ENCODE measurements around the gene DYRK4. TPM values are rescaled to one million over a fixed set of nuclear protein-coding genes. Genes with fewer than 3 reads are reported as not detected.
A peak's percentile ranks its signal among the peaks of the same experiment; 100 is the strongest.

Gene DYRK4
- total RNA-seq, 6 experiments from 2014 or later = 8.9 to 16.7 (median 10.6) TPM

DNA sequence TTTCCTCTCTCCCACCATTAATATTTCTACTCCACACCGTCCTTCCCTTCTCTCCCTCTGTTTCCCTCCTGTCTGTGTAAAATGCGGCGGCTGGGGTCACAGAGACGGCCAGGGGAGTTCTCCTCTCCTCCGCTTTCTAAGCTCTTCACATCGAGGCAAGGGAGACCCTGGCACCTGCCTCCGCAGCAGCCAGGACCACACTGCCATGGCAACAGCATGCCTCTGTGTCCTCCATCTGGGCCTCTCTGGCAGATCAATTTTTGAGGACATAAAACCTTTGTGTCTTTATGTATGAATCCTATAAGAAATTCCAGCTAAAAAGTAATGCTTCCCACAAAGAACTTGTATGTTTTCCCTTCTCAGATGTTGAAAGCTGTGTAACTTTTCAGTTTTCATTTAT lies 41.4 kb downstream of the DYRK4 start:
- Histone ChIP-seq H3K27ac (no peak overlapping the region), H3K4me3 (no peak overlapping the region), H3K27me3 (no peaks in the 10 kb centered on the region), H3K4me1 (peaks cover 0 to 9% (median 2%) of the 10 kb centered on the region in 4 donors), H3K9me3 (no peaks in the 10 kb centered on the region), H3K36me3 (no peaks in the 10 kb centered on the region)
- no peak for DNase-seq
- no peak for ATAC-seq
- intact Hi-C loops (cut with DNase I) = no loop called here
- WGBS (ENCODE audit: insufficient coverage, low coverage, low lambda C conversion rate, missing lambda C conversion rate) = 47% methylated on average over 7 of the region's 7 CpGs
- no peak for TF ChIP-seq POLR2A (IDR thresholded peaks at IDR 0.05)
- TF ChIP-seq, protein P1, sequence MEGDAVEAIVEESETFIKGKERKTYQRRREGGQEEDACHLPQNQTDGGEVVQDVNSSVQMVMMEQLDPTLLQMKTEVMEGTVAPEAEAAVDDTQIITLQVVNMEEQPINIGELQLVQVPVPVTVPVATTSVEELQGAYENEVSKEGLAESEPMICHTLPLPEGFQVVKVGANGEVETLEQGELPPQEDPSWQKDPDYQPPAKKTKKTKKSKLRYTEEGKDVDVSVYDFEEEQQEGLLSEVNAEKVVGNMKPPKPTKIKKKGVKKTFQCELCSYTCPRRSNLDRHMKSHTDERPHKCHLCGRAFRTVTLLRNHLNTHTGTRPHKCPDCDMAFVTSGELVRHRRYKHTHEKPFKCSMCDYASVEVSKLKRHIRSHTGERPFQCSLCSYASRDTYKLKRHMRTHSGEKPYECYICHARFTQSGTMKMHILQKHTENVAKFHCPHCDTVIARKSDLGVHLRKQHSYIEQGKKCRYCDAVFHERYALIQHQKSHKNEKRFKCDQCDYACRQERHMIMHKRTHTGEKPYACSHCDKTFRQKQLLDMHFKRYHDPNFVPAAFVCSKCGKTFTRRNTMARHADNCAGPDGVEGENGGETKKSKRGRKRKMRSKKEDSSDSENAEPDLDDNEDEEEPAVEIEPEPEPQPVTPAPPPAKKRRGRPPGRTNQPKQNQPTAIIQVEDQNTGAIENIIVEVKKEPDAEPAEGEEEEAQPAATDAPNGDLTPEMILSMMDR (IDR thresholded peaks at IDR 0.05) = no peak

DNA sequence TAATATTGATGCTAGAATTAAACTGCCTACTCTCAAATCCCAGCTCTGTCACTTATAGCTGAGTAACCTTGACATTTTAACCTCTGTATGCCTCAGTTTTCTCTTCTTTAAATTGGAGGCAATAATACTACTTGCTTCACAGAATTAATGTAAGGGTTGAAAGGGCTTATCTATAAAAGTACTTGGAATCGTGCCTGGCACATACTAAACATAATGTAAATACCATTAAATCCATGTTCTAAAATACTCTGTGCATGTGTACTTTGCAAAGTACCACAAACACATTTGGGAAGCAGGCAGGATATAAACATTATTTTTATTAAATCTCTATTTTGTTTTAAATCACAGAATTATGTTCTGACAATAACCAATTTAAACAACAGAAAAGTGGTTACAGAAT lies 41.9 kb downstream of the DYRK4 start:
- Histone ChIP-seq H3K27me3 (no peaks in the 10 kb centered on the region), H3K27ac (no peak overlapping the region), H3K4me1 (peaks cover 0 to 9% (median 2%) of the 10 kb centered on the region in 4 donors), H3K9me3 (no peaks in the 10 kb centered on the region), H3K4me3 (no peak overlapping the region), H3K36me3 (no peaks in the 10 kb centered on the region)
- 27% methylated on average over 1 of the region's 1 CpG for WGBS (ENCODE audit: insufficient coverage, low coverage, low lambda C conversion rate, missing lambda C conversion rate)
- ATAC-seq (no peak), DNase-seq (no peak)
- no peak for TF ChIP-seq POLR2A (IDR thresholded peaks at IDR 0.05)
- TF ChIP-seq, protein P1 (IDR thresholded peaks at IDR 0.05) = no peak
- intact Hi-C loops (cut with DNase I) = no loop called here

DNA sequence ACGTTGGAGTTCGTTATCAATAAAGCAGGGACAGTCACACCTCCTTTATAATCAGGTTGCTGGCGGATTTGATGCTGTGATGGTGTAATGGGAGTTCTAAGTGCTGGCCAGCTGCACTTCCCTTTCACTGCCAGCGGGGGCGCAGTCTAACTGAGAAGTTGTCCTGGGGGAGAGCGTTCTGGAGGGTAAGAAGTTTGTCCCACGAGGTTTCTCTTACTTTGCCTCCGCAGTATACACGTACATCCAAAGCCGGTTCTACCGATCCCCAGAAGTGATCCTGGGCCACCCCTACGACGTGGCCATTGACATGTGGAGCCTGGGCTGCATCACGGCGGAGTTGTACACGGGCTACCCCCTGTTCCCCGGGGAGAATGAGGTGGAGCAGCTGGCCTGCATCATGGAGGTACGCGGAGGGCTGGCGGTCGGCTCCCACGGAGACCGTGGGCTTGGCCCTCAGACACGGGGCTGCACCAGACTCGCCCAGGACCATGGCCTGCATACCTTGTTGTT lies 42.7 kb downstream of the DYRK4 start:
- intact Hi-C loops (cut with DNase I) = no loop called here
- peak overlapping the region in 2 of 3 donors; percentile 45 to 56 for H3K27ac ChIP-seq
- peak; percentile 99 to 100 (median 100) for ATAC-seq
- TF ChIP-seq, protein P1 (IDR thresholded peaks at IDR 0.05) = peak; percentile 96 to 99 (median 97)
- peak; percentile 36 for TF ChIP-seq POLR2A (IDR thresholded peaks at IDR 0.05)
- no peaks in the 10 kb centered on the region for H3K36me3 ChIP-seq
- H3K4me1 ChIP-seq = peaks cover 0 to 9% (median 2%) of the 10 kb centered on the region in 4 donors
- DNase-seq = peak; percentile 76 to 84 (median 83)
- no peaks in the 10 kb centered on the region for H3K27me3 ChIP-seq
- H3K9me3 ChIP-seq = no peaks in the 10 kb centered on the region
- H3K4me3 ChIP-seq = peak overlapping the region; percentile 85 to 94 (median 90)
- 2% methylated on average over 16 of the region's 25 CpGs for WGBS (ENCODE audit: insufficient coverage, low coverage, low lambda C conversion rate, missing lambda C conversion rate)

DNA sequence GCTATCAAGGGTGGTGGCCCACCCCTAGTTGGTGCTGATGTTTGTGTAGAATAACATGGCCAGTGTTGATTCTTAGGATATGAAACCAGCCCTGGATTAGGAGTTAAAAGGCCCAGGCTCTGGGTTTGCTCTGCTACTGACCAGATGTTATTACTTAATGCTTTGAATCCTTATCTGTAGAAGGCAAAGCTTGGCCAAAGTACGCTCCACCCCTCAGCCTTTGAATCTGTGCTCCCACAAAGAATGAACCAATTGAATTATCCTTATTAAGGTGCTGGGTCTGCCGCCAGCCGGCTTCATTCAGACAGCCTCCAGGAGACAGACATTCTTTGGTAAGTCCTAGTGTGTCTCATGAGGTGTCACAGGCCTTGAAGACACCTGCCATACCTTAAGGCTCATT lies 45.0 kb downstream of the DYRK4 start:
- Histone ChIP-seq H3K27me3 (no peaks in the 10 kb centered on the region), H3K36me3 (peaks cover 0 to 14% (median 6%) of the 10 kb centered on the region in 4 donors), H3K4me1 (peaks cover 0 to 9% (median 2%) of the 10 kb centered on the region in 4 donors), H3K27ac (no peak overlapping the region), H3K4me3 (no peak overlapping the region), H3K9me3 (no peaks in the 10 kb centered on the region)
- DNase-seq (no peak), ATAC-seq (no peak)
- intact Hi-C loops (cut with DNase I) = no loop called here
- TF ChIP-seq, protein P1 (IDR thresholded peaks at IDR 0.05) = no peak
- no peak for TF ChIP-seq POLR2A (IDR thresholded peaks at IDR 0.05)
- WGBS (ENCODE audit: insufficient coverage, low coverage, low lambda C conversion rate, missing lambda C conversion rate) = 75% methylated on average over 3 of the region's 3 CpGs
